Right forelimb (tissue), 1 donor: Measurements from ENCODE around the gene KLF2.
"Not testable (repeated sequence)": the region's sequence is repeated elsewhere in the genome, so short reads cannot be mapped to it uniquely, and the experiment has no call there.

ENCODE experiments used
- DNase-seq: peaks from one replicate; pipeline ENCODE4 v3.0.0-alpha.2; 2018

The KLF2 gene

DNA sequence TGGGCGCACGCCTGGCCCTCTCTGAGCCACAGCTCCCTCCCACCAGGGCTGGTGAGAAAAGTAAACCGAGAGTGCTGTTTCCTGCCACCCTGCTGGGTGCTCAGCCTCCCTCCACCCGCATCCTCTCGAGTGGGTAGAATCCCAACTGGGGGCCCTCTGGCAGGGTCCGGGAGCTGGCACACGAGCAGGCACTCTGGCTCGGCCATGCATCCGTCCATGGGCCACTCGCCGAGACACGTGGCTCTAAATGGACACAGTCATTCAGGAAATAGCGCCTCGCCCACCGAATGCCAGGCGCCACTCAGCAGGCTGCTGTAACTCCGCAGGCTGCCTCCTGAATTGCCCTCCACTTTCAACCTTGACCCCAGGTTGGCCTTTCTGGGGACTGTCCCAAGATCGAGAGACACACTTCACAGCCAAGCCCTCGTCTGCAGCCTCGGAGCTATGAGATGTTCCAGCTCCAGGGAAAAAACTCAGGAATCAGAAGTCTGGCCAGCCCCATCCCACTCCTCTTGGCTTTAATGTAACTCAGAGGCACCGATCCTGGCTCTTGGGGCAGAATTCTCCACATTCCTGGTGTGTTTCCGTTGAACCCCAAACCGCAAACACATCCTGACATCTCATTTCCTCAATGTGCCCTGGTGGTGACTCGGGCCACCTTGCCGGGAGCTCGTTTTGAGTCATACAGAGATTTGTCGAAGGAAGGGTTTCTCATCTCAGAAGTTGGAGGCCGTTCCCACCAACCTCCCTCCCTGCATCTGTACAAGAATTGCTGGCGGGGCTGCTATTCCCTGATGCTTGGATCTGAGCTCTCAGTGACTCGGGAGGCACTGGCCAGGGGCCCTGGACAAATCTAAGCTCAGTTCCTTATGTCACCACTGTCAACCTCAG is 14.1 kb downstream of the KLF2 start:
- peak; percentile 79 for DNase-seq

GRCh38 chr19:16339361-16339725 is 14.7 kb downstream of the KLF2 start:
- no peak for DNase-seq

GRCh38 chr19:16340092-16340491 is 15.5 kb downstream of the KLF2 start:
- no peak for DNase-seq

DNA sequence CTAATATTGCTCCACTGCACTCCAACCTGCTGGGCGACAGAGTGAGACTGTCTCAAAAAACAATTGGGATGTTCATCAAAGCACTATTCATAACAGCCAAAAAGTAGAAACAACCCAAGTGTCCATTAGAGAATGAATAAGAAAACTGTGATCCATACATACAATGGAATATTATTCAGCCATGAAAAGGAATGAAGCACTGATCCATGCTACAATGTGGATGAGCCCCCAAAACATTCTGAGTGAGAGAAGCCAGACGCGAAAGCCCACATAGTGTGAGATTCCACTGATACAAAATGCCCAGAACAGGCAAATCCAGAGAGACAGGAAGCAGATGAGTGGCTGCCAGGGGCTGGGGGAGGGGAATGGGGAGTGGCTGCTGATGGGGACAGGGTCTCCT is 16.0 kb downstream of the KLF2 start:
- no peak for DNase-seq

DNA sequence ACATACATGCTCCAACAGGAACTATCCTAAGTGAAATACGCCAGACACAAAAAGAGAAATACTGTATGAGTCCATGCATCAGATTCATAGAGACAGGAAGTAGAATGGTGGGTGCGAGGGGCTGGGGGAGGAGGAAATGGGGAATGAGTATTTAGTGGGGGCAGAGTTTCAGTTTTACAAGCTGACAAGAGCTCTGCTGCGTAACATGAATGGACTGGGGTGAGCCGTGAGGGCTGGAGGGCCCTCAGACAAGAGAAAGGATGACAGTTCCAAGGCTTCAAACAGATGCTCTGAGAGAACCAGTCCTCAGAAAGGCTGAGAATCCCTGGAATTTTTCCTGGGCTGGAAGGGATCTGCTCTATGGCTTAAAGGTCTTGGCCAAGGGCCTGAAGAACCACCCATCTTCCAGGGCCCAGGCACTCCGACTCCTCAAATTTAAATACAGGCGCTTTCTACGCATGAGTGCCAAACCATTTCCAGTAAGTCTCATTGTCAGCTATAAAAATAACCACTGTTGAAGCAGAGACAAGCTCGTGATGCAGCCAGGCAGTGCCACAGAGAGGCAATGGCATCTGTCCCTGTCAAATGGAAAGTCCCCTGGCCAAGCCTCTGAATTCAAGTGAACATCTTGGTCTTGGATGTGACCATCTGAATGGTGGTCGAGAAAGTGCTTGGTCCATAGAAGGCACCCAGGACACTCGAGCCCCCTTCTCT is 17.5 kb downstream of the KLF2 start:
- peak; percentile 73 for DNase-seq

- no peak for DNase-seq
These were observed 18.5 kb downstream of the KLF2 start for GRCh38 chr19:16343156-16343555.

GRCh38 chr19:16345457-16345856 is 20.8 kb downstream of the KLF2 start:
- no peak for DNase-seq

- DNase-seq: not testable (repeated sequence)
These were observed 22.5 kb downstream of the KLF2 start for GRCh38 chr19:16347099-16347498.

DNA sequence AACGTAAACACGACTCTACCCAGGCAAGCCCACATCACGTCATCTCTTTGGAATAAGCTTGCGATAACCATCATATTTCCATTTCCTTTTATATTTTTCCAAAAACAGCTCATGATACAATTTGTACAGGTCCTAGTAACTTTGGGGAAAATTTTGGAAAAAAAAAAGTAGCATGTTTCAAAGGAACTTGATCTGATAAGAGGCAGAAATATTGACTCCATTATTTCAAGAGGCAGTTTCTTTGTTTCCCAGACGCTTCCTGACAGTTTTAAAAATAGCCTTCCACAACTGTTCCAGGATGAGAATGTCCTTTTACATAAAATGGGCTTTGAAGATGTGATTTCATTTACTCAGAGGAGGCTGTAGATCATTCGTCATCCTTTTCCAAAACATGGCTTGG is 23.1 kb downstream of the KLF2 start:
- no peak for DNase-seq

DNA sequence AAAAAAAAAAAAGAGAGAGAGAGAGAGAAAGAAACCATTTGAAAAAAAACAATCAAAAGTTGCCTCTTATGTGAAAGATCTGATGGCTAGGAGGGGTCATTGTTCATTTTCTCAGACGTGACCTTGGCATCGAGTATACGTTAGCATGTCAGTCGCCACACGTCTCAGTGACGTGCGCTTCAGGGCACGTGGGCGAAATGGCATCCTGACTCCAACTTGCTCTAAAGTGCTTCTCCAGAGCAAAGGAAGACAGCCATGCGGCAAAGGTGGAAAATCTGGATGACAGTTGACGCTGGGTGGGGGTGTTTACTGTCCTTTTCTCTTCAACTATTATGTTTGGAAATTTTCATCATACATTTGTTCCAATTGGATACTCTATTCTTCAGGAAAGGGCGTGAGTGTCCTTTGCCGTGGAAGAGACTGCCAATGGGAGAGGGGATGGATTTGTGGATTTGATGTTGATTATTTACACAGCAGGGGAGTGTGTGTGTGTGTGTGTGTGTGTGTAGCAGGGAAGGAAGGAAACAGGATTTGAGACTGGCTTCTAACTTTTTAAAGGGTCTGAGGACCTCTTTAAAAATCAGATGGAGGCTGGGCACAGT is 25.0 kb downstream of the KLF2 start:
- DNase-seq: no peak

GRCh38 chr19:16351133-16351809 is 26.6 kb downstream of the KLF2 start:
- DNase-seq: no peak

GRCh38 chr19:16355293-16356043 is 30.8 kb downstream of the KLF2 start:
- DNase-seq: no peak

- DNase-seq: no peak
These were observed 33.8 kb downstream of the KLF2 start for GRCh38 chr19:16358456-16358855.

GRCh38 chr19:16359074-16359473 is 34.4 kb downstream of the KLF2 start:
- no peak for DNase-seq

GRCh38 chr19:16359964-16360363 is 35.3 kb downstream of the KLF2 start:
- DNase-seq: no peak

DNA sequence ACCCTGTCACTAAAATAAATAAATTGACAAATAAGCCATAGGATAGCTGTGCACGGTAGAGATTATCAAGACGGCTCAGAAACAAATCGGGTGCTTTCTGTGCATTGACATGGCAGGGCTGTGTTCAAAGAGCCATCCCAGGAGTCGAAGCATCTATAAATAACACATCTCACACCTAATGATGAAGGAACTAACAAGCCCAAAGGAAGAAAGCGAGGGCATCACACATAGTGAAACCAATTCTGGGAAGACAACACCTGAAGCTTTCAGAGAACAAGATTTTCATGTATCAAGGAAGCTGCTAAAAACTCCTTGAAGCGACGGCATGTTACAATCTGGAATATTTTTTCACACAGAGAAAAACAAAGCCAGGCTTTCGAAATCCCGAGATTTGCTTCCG is 36.1 kb downstream of the KLF2 start:
- DNase-seq: no peak

DNA sequence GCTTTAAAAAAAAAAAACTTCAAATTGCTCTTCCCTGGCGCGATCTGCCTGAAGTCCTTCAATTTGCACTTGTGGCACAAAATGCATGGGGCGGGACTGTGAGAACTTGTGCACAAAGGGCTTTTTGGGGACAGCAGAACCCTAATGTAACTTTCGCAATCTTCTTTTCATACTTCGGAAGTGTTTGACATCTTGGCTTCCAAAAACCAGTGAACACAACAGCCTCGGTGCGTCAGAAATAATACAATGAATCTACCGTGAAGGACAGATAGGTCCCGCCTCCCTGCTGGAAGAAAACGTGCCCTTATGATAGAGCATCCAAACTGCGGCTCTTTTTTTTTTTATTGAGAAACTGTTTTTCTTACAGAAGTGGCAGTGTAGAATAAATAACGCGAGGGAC is 36.6 kb downstream of the KLF2 start:
- no peak for DNase-seq

DNA sequence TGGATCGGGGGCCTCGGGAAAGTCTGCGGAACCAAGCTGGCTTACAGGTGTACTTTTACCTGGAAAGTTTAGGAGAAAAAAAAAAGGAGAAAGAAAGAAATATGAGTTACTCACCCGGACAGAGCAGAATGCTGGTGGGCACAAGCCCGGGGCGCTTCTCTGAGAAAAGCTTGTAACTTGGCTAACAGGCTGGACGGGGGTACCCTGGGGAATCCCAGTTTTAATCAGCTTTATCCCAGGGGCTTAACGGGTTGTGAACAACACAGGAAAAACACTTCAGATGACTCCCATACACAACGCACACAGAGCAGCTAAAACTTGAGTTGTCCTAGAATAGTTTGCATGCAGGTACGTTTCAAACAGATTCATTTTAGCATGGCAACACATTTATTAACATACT is 37.3 kb downstream of the KLF2 start:
- no peak for DNase-seq

- DNase-seq: no peak
These were observed 38.7 kb downstream of the KLF2 start for GRCh38 chr19:16363133-16363851.

- DNase-seq: no peak
These were observed 39.2 kb downstream of the KLF2 start for GRCh38 chr19:16363852-16364230.

- DNase-seq: no peak
These were observed 39.7 kb downstream of the KLF2 start for GRCh38 chr19:16364231-16364865.
